Measurements from ENCODE around the gene C4orf54.

Gene C4orf54

GRCh38 chr4:99657798-99658197 is at the start of gene C4orf54:
C4orf54 (minus strand) TSS chr4:99657828; CDS start chr4:99654648, 3,180 bp downstream.
- DNase-seq (ENCODE audit: low read depth in 2 of 2) = no peak

GRCh38 chr4:99705891-99706290 is 48.3 kb upstream of the C4orf54 start:
- DNase-seq (ENCODE audit: low read depth in 2 of 2) = no peak

- DNase-seq (ENCODE audit: low read depth in 2 of 2) = no peak
These were observed 39.2 kb upstream of the C4orf54 start for GRCh38 chr4:99696801-99697200.

GRCh38 chr4:99693140-99693539 is 35.5 kb upstream of the C4orf54 start:
- no peak for DNase-seq (ENCODE audit: low read depth in 2 of 2)

- DNase-seq (ENCODE audit: low read depth in 2 of 2) = no peak
These were observed 33.4 kb upstream of the C4orf54 start for GRCh38 chr4:99690990-99691389.

GRCh38 chr4:99690472-99690871 is 32.8 kb upstream of the C4orf54 start:
- no peak for DNase-seq (ENCODE audit: low read depth in 2 of 2)

- no peak for DNase-seq (ENCODE audit: low read depth in 2 of 2)
These were observed 29.5 kb upstream of the C4orf54 start for GRCh38 chr4:99687120-99687519.

- no peak for DNase-seq (ENCODE audit: low read depth in 2 of 2)
These were observed 27.6 kb upstream of the C4orf54 start for GRCh38 chr4:99685234-99685633.

GRCh38 chr4:99683895-99684294 is 26.3 kb upstream of the C4orf54 start:
- no peak for DNase-seq (ENCODE audit: low read depth in 2 of 2)

GRCh38 chr4:99679976-99680375 is 22.3 kb upstream of the C4orf54 start:
- no peak for DNase-seq (ENCODE audit: low read depth in 2 of 2)

GRCh38 chr4:99679204-99679603 is 21.6 kb upstream of the C4orf54 start:
- DNase-seq (ENCODE audit: low read depth in 2 of 2) = no peak

GRCh38 chr4:99677161-99677560 is 19.5 kb upstream of the C4orf54 start:
- DNase-seq (ENCODE audit: low read depth in 2 of 2) = no peak

GRCh38 chr4:99670409-99671073 is 12.9 kb upstream of the C4orf54 start:
- DNase-seq (ENCODE audit: low read depth in 2 of 2) = no peak

GRCh38 chr4:99669084-99669483 is 11.5 kb upstream of the C4orf54 start:
- no peak for DNase-seq (ENCODE audit: low read depth in 2 of 2)

- DNase-seq (ENCODE audit: low read depth in 2 of 2) = no peak
These were observed 10.8 kb upstream of the C4orf54 start for GRCh38 chr4:99668472-99668871.

GRCh38 chr4:99665983-99666382 is 8.4 kb upstream of the C4orf54 start:
- no peak for DNase-seq (ENCODE audit: low read depth in 2 of 2)

- DNase-seq (ENCODE audit: low read depth in 2 of 2) = no peak
These were observed 7.1 kb upstream of the C4orf54 start for GRCh38 chr4:99664716-99665115.

- no peak for DNase-seq (ENCODE audit: low read depth in 2 of 2)
These were observed 4.3 kb upstream of the C4orf54 start for GRCh38 chr4:99661907-99662306.

- DNase-seq (ENCODE audit: low read depth in 2 of 2) = no peak
These were observed 1.0 kb upstream of the C4orf54 start for GRCh38 chr4:99658666-99659065.

GRCh38 chr4:99655308-99656081 is 2.1 kb downstream of the C4orf54 start:
- DNase-seq (ENCODE audit: low read depth in 2 of 2) = no peak

- DNase-seq (ENCODE audit: low read depth in 2 of 2) = no peak
These were observed 3.3 kb downstream of the C4orf54 start for GRCh38 chr4:99654361-99654761.

- DNase-seq (ENCODE audit: low read depth in 2 of 2) = no peak
These were observed 3.7 kb downstream of the C4orf54 start for GRCh38 chr4:99653916-99654315.

All from stimulated activated CD8-positive, alpha-beta memory T cell treated with anti-CD3 and anti-CD28 coated beads, Interleukin-2, amount 100 ng/mL, for 1 hour (primary cell).